ENCODE measurements around the gene ESRRG.

ESRRG gene

DNA sequence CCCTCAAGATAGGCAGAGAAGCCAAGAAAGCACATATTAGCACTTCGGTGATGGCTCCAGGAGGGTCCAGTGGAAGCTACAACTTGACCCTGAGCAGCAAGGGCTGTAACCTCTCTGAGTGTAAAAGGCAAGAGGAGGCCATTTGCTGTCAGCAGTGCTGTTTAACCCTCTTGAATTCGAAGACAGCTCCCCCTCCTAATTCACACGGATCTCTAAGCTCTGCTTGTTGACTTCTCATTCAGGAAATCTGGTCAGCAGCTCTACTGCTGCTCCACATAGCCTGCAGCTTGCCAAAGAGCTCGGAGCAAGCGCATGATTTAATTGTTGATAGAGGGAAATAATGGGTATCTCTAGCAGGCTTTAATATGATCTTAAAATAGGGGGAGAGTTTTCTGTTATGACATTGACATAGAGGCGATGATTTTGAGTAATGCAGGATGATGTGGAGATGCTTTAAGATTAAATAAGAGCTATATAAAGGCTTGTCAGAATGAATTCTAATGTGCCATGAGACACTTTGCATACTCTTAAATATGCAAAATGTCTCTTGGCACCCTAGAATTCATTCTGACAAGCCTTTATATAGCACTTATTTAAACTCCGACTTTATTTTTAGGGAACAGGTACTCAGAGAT is 220.6 kb downstream of the ESRRG start:
- H3K4me3 ChIP-seq (ENCODE audit: low read length) = no peak overlapping the region
- no peak for TF ChIP-seq ZNF274 (IDR thresholded peaks at IDR 0.05; ENCODE audit: low read depth, low read length)

DNA sequence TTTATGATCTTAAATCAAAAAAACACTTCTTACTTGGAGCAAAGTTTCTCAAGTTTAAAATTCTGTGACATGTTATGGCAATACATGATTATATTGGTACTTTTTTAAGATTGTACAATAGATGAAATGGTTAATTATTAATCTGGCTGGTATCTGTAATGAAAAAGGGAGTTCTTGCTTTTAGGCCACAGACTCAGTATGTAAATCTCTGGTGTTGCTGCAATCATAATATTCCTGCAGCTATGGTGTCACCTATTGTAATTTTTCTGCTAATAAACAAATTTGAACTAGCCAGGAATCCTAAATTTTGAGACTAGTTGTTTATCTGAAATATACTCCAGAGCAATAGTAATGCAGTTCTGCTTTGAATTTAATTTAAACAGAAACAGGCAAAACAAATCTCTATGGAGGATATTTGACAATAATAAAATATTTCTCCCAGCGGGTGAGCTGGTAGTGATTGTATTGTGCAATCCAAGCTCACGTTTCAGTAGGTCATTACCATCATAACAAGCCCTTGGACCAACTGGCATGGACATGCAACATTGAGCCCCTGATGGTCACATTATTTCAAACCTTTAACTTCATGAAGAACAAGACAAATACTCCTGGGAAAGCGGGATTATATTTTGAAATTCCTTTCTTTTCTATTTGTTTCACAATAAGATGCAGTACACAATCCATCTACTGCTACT is 222.8 kb downstream of the ESRRG start:
- no peak overlapping the region for H3K4me3 ChIP-seq (ENCODE audit: low read length)
- TF ChIP-seq ZNF274 (IDR thresholded peaks at IDR 0.05; ENCODE audit: low read depth, low read length) = no peak

DNA sequence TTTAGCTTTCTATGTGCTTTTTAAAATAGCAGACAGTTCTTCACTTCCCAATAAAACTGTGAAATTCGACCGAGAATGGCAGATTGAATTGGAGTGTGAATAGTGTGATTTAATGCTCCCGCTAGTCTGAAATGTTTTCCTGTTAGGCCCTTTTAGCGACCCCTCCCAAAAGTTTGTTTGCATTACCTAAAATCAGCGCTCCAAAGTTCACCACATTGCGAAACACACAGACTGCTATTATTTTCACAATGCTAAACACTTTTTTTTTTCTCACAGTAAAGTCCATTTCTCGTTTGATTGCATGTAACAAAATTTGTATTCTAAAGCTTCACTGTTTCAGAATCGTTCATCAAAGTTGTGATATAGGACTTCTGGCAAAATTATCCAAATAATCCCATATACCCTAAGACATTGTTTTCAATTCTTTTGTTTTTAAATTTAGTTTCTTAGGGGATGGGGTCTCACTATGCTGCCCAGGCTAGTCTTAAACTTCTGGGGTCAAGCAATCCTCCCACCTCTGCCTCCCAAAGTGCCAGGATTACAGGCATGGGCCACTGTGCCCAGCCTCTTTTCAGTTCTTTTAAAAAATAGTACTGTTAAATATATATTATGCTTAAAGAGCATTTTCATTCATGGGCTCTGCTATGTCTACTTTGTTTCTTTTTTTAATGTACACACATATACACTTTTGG is 223.5 kb downstream of the ESRRG start:
- no peak for TF ChIP-seq ZNF274 (IDR thresholded peaks at IDR 0.05; ENCODE audit: low read depth, low read length)
- H3K4me3 ChIP-seq (ENCODE audit: low read length) = no peak overlapping the region

DNA sequence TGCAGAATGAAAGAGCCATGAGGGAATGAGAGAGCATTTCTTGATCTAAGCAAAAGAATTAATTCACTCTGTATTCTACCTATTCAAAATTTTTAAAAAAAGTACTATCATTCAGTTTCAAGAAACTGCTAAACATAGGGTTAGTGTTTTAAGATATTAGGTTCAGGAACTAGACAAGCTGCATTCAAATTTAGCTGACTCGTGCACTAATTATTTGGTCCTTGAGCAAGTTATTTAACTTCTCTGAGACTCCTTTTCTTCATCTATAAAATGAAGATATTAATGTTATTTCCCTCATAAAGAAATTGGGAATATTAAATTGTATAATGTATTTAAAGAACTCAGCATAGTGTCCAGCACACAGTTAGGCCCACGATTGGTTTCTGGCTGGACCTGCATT is 225.0 kb downstream of the ESRRG start:
- TF ChIP-seq ZNF274 (IDR thresholded peaks at IDR 0.05; ENCODE audit: low read depth, low read length) = no peak
- H3K4me3 ChIP-seq (ENCODE audit: low read length) = no peak overlapping the region

DNA sequence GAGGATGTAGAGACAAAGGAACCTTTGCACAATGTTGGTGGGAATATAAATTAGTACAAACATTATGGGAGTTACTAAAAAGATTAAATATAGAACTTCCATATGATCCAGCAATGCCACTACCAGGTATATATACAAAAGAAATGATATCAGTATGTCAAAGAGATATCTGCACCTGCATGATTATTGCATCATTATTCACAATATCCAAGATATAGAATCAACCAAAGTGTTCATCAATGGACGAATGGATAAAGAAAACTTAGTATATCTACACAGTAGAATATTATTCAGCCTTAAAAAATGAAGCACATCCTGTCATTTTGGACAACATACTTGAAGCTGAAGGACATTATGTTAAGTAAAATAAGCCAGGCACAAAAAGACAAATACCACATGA is 238.2 kb downstream of the ESRRG start:
- TF ChIP-seq ZNF274 (IDR thresholded peaks at IDR 0.05; ENCODE audit: low read depth, low read length) = no peak
- no peak overlapping the region for H3K4me3 ChIP-seq (ENCODE audit: low read length)

DNA sequence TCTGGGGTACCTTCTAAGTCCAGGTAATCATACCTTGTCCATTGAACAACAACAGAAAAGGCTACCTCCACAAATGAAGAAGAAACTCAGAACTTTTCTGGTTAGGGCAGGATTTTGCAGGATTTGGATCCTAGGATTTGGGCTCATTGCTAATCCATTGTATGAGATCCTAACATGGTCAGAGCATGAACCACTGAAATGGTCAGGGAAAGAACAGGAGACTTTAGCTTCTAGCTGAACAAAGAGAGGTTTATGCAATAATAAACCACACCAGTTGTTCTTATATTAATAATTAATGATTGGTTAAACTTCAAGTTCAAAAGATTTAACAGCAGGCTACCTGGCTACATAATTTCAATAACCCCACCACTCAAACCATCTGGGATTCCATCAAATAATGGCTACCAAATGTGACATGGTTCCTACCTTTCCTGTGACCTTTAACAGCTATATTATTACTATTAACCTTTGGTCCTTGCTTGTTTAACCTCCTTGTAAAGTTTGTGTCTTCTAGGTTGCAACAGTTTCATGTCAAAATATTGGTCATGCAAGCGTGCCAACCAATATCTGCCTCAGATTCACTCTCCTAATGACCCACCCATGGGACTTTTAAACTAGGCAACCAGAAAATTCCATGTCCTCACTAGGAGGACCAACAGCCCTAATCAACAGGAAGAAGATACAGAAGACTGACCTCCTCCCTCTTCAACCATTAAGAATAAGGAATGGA is 239.4 kb downstream of the ESRRG start:
- TF ChIP-seq ZNF274 (IDR thresholded peaks at IDR 0.05; ENCODE audit: low read depth, low read length) = no peak
- no peak overlapping the region for H3K4me3 ChIP-seq (ENCODE audit: low read length)

DNA sequence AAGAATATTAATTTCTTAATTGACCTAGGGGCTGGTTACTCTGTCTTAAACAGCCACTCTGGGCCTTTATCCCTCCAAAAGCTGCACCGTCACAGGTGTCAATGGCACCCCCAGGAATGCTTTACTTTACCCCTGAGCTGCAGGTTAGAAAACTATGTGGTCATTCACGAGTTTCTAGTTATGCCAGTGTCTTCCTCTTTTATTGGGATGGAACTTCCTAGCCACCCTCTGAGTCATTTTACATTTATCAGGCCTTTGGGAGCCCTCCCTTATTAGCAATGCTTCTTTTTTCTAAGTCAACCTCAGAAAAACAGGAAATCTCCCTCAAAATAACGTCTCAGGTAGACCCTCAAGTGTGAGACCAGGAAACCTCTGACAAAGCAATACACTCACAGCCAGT is 240.6 kb downstream of the ESRRG start:
- no peak for TF ChIP-seq ZNF274 (IDR thresholded peaks at IDR 0.05; ENCODE audit: low read depth, low read length)
- no peak overlapping the region for H3K4me3 ChIP-seq (ENCODE audit: low read length)

DNA sequence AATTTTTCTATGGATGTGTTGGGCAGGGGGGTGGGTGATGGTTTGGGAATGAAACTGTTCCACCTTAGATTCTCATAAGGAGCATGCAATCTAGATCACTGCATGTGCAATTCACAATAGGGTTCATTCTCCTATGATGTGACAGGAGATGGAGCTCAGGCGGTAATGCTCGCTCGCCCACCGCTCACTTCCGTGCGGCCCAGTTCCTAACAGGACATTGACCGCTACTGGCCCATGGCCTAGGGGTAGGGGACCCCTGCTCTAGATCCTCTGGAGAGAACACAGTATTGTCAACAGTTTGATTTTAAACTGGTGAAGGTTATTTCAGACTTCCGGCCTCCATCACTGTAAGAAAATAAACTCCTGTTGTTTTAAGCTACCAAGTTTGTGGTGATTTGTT is 245.0 kb downstream of the ESRRG start:
- no peak for TF ChIP-seq ZNF274 (IDR thresholded peaks at IDR 0.05; ENCODE audit: low read depth, low read length)
- H3K4me3 ChIP-seq (ENCODE audit: low read length) = no peak overlapping the region

DNA sequence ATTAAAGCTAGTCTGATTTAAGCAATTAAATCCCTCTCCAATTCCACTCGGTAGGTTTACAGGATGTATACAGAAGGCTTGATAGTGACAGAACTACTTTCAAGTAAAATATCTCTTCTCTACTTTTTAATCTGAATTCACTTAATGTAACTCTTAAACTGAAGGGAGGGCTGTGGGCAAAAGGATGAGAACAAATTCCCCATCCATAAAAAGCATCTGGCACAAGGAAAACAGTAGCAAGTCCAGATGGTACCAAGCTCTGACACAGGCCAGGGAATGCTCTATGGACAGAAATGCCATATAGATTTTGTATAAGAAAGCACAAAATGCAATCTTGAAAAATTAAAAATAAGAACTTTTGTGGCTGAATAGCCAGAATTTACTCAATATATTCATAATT is 246.9 kb downstream of the ESRRG start:
- H3K4me3 ChIP-seq (ENCODE audit: low read length) = no peak overlapping the region
- no peak for TF ChIP-seq ZNF274 (IDR thresholded peaks at IDR 0.05; ENCODE audit: low read depth, low read length)

DNA sequence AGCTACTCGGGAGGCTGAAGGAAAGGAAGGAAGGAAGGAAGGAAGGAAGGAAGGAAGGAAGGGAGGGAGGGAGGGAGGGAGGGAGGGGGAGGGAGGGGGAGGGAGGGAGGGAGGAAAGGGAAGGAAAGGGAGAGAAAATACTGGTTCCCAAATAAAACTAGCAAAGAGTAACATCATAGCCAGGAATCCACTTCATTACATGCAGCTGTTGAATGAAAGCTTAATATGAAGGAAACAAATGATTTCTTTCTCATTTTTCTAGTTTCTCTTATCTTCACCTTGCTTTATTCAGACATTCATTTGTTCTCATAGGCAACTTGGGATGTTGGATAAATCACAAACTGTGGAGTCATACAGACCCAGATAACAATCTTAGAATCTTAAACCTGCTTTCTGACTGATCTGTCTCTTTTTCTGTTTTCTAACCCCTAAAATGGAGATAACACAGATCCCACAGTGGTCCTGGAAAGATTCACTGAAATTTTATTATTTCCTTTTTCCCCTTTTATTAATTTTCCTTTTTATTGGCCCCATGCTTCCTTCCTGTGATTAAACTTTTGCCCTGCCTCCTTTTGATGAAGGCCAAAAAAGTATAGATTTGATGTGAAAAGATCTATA is 247.5 kb downstream of the ESRRG start:
- no peak overlapping the region for H3K4me3 ChIP-seq (ENCODE audit: low read length)
- TF ChIP-seq ZNF274 (IDR thresholded peaks at IDR 0.05; ENCODE audit: low read depth, low read length) = no peak

DNA sequence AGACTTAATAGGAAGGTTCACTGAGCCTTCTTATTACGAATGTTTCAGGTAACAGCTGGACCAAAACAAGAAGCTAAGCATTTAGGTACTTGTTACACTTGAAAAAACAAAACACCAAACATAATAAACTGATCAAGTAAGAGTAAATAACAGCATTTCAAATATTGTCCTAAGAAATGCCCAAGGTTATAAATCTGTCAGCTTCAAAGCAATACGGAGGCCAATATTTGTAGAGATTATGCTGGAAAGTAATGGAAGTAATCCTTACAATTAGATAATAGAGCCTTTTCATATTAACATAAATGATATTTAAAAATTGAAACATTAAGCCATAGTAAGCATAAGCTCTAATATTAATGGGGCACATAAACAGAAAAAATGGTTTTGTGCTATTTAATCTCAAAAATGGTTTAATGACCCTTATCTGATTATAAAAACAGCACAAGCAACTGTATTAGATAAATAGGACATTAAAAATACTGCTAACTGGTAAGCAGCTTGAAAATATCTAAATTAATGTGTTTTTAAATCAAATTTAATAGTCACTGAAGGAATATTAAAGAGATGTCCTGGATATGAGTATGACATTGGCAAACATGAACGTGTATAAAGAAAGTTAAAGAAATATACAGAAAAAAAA is 256.9 kb downstream of the ESRRG start:
- no peak overlapping the region for H3K4me3 ChIP-seq (ENCODE audit: low read length)
- TF ChIP-seq ZNF274 (IDR thresholded peaks at IDR 0.05; ENCODE audit: low read depth, low read length) = no peak

DNA sequence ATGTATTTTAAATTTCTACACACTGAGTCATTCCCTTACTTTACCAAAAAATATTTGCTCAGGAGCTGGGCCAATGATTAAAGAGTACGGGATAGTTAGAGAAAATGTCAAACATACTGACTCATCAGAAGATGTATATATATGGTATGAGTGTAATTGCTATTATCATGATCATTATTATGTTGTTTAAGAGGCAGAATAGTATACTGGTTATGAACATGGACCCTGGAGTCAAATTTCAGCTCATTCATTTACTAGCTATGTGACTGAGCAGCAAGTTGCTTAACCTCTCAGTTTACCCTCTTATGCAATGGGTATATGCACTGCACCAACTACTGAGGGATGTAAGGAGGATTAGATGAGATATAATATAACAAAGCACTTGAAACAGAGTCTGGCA is 258.7 kb downstream of the ESRRG start:
- TF ChIP-seq ZNF274 (IDR thresholded peaks at IDR 0.05; ENCODE audit: low read depth, low read length) = no peak

DNA sequence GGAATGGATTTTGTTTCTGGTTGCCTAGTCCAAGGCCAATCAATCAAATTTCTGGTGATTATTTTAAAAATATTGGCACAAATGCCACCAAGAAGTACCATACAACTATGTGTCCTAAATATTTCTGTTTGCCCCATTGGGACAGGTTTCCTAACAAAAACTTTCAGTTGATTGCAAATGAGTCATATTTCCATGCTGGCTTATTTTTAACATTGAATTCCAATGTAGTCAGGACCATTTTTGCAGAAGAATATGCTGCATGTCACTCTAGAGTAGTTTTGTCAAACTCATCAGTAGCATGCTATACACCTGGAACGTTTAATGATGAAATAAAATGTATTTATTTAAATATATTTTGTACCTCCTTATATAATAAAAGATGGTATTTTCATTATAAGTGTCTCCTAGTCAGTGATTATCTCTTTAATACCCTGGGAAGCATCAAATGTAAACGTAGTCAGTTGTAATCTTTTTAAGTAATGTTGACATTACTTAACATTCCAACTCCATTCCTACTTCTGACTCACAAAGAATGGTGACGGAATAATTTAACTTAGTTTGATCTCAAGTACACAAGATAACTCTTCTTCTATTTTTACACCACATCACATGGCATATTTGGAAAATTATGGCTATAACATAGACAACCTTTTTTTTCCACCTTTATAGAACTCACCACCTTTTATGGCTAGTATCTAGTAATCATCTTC is 261.0 kb downstream of the ESRRG start:
- no peak overlapping the region for H3K4me3 ChIP-seq (ENCODE audit: low read length)
- no peak for TF ChIP-seq ZNF274 (IDR thresholded peaks at IDR 0.05; ENCODE audit: low read depth, low read length)

More for the DNA sequence above, 258.7 kb downstream of the ESRRG start:
- no peak overlapping the region for H3K4me3 ChIP-seq (ENCODE audit: low read length)

All from GM08714 (cell line).